CD4-positive, alpha-beta T cell treated with Interferon alpha-2 for 1 hour (primary cell): ENCODE data around the gene SPATA18.

Experiments
- DNase-seq, 2 donors: peaks; one replicate each; pipeline ENCODE4 v3.0.0-alpha.2; 2020 to 2022

The SPATA18 gene

DNA sequence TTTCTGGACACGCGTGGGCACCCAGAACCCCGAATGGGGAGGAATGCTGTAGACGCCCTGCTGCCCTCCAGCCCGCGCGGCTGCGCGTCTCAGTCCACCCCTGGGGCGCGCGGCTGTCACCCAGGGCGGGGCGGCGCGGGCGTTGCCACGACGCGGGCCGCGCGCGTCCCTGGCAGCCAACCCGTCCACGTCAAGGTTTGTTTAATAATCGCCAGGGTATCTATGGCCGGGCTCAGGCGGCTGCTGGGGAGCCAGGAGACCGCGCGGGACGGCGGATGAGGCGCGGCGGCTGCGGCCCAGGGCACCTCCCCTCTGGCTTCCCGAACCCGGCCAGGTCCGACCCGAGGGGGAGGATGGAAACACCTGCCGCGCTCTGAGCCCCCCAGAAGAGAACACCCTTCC, at the start of gene SPATA18:
TSS of gene SPATA18 (plus strand) at position 92 of the 402 bp plus-strand sequence. CDS start 401 bp downstream, outside the sequence.
- DNase-seq, result no peak

DNA sequence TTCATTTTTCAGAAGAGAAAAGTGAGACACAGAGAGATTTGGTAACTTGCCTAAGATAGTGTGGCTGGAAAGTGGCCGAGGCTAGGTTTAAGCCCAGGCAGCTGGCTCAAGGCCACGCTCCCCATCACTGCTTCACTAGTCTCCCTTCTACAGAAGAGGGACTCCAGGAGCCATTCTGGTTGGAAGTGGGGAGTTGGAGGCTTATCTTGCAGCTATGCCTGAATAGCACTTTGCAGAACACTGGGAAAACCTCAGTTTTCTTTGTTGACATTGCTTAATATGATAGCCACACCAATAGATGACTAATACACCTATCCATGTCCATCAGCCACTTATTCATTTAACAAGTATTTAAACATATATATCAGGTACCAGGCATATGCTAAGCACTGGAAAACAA, 49.5 kb upstream of the SPATA18 start:
- no peak for DNase-seq

DNA sequence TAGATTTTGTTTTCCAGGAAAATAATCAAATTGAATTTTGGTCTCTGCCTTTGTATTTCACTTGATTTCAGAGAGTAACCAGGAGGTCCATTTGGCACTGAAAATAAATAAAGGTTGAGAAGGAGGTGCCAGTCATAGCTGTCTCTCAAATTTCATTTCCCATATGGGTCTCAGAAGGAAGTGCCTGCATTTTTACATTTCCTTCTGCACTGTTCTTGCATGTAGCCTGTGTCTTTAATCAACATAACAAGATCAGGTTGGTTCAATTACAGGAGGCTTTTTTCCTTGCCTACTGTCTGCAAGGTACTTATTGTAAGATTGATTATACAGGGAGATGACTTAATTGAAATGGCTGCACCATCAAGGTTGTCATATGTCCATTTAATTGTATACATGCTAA, 46.7 kb upstream of the SPATA18 start:
- DNase-seq, result no peak

DNA sequence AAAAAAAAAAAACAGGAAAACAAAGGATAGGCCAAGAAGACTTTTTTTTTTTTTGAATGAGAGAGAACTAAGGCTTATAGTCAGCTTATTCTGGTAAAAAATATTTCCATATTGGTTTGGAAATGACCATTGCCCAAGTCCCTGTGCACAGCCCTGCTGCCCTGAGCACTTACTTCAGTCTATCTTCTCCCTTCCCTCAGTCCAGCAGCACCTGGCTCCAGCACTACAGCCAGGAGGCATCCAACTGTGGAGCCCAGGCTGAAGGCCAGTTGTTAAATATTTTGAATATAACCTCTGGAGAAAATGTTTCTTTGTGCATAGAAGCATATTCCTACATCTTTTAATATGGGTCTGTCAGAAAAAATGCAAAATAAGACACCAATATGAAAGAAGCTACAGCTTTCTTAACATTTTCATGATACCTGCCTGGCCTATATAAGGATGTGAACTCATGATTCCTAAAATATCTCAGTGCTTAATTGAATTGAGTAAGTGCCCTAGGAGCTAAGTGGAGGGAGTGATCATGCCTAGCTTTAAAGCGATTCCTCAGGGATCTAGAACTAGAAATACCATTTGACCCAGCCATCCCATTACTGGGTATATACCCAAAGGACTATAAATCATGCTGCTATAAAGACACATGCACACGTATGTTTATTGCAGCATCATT, 45.4 kb upstream of the SPATA18 start:
- no peak for DNase-seq

- no peak for DNase-seq
Measured at GRCh38 chr4:52006887-52007286, 44.2 kb upstream of the SPATA18 start.

- no peak for DNase-seq
Measured at GRCh38 chr4:52010986-52011385, 40.1 kb upstream of the SPATA18 start.

- no peak for DNase-seq
Measured at GRCh38 chr4:52012651-52013050, 38.5 kb upstream of the SPATA18 start.

DNA sequence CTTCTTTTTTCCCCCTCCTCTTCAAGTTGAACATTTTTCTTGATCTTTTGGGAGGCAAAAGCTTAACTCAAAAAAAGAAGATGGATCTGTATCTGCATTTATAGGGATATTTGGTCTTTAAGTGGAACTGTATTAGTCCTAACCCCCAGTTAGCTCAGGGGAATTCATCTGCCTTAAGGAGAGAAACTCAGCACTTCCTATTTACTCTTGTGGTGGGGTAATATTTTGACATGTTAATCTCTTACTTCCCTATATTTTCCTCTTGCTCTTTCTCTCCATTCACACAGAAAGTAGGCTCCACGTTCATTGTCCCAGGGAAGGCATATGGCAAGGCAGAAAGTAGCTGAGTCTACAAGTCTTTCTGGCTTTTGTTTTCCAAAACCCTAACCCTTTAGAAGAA, 36.2 kb upstream of the SPATA18 start:
- DNase-seq, result no peak

GRCh38 chr4:52015366-52015765, 35.7 kb upstream of the SPATA18 start:
- DNase-seq, result no peak

DNA sequence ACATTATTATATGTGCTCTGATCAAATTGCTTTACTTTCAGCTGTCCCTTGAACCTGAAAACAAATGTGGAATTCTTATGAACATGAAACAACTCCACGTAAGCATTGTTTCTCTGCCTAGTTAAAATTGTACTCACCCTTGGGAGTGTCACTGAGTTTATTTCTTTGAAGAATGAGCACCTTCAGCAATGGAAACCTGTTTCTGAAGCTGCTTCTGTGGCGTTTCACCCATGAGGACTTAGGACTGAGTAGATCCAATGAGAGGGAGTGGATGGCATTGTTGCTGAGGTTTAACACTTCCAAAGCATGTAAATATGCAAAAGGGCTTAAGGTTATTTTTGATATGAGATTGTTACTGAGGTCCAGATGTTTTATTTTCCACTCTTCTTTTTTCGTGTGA, 34.1 kb upstream of the SPATA18 start:
- DNase-seq, result no peak

GRCh38 chr4:52017814-52018213, 33.3 kb upstream of the SPATA18 start:
- no peak for DNase-seq

- DNase-seq, result no peak
Measured at GRCh38 chr4:52019936-52020657, 31.0 kb upstream of the SPATA18 start, which contains the start of gene LRRC66. Gene LRRC66 (minus strand): TSS chr4:52020363. CDS start chr4:52017613, 2,750 bp downstream.

GRCh38 chr4:52028970-52029369, 22.1 kb upstream of the SPATA18 start:
- DNase-seq, result no peak

DNA sequence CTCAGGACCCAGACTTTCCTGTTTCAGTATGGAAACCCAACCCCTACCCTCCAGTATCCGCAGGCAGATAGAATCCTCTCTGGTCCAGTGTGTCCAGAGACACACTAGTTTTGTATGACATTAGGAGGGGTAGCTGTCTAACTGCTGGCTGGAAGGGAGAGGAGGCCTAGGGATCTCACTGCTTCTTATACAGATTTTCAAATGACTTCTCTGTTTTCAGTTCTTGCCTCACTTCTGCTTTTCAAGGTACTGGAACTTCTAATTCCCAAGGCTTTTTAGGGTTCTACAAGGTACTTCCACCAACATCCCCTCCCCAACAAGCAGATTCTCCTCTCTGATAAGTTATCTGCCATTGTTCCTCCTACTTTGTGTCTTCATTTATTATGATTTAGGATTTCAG, 19.1 kb upstream of the SPATA18 start:
- DNase-seq, result no peak

GRCh38 chr4:52035190-52035589, 15.9 kb upstream of the SPATA18 start:
- no peak for DNase-seq

DNA sequence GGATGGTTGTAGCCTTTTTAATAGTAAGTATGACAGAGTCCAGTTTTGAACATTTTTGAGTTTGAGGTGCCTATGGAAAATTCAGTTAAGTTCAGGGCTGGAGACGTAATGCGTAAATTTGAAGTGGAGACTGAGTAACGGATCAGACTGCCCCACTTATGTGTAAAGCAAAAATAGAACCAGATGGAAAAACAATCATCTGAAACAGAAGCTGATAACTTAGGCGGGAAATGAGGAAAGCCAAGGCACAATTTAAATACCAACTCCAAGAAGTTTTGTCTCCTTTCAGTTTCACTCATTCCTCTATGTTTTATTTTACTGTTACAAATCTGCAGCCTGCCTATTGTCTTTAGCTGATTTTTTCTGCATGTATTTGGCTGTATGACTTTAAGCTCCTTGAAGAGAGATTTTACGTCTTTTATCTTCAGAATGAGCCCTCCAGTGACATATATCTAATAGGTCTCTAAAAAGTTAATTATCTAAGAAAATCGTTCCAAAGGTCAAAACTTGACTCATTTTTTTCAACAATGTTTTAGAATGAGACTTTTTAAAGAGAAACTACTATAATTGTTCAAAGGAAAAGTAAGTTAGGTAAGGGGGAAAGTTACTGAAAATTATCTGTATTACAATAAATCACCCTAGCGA, 14.1 kb upstream of the SPATA18 start:
- DNase-seq, result no peak

- peak in 1 of 2 donors; percentile 44 for DNase-seq
Measured at GRCh38 chr4:52037689-52038102, 13.4 kb upstream of the SPATA18 start.

DNA sequence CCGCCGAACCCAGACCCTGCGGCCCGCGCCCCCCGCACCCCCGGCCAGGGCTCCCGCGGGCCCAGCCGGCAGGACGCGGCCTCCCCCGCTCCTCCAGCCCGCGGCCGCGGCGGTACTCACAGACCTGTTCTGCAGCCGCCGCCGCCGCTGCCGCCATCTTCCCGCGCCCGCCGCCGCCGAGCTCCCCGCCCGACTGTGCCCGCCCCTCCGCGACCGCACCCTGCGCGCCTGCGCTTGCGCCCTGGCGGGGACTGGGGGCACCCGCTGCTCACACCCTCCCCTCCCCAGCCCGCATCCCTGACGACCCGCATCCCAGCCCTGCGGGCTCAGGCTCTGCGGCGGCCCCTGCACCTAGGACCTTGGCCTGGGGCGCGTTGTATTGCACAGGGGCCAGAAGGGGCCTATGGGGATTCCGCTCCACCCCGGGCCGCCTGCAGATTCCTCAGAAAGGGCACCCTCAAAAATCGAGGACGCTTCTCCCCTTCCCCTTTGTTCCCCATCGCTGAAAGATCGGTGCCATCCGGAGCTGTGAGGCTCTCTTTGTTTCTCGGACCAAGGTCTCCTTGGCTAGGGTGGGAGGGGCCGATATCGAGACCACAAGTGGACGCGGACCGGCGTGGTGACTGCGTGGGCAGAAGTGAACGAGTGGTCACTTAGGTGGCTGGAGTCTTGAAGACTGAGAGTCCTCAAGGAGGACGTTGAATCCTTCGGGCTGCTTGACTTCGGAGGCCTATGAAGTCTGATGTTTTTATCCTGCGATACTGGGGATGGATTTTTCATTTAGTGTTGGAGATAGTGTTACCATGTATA, 12.8 kb upstream of the SPATA18 start, which contains the start of gene SGCB:
TSS of gene SGCB (minus strand) at position 197 of the 810 bp plus-strand sequence. CDS start at position 157, 40 bp downstream.
- peak; percentile 64 to 77 for DNase-seq

DNA sequence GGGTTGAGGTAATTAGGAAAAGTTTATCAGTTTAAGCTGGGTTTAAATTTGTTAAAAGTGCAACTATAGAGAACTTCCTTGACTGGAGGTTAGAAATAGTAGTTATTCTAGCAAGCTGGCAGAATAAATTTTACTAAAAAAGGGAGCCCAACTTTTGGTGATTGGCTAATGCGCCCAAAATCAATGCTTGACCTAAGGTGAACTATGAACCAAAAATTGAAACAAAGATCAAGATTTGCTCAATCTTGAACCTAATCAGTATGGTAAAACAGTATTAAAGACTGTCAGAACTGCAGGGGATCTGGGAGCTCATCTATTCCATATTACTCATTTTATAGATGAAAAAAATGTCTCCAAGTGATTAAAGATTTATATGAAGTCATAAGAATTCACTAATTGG, 6.1 kb upstream of the SPATA18 start:
- DNase-seq, result no peak

- no peak for DNase-seq
Measured at GRCh38 chr4:52049266-52049665, 1.8 kb upstream of the SPATA18 start.

- DNase-seq, result no peak
Measured at GRCh38 chr4:52051615-52052474, 741 bp downstream of the SPATA18 start.

GRCh38 chr4:52052475-52052780, 1.3 kb downstream of the SPATA18 start:
- no peak for DNase-seq
